ENCODE data around the gene BSND. TPM values are rescaled to one million over a fixed set of nuclear protein-coding genes. Genes with fewer than 3 reads are reported as not detected.

Gene BSND
- total and polyA plus RNA-seq, 9 of the 15 experiments (the other 6 are each of a cell fraction or from before 2014, with no cell fraction given), result not detected

DNA sequence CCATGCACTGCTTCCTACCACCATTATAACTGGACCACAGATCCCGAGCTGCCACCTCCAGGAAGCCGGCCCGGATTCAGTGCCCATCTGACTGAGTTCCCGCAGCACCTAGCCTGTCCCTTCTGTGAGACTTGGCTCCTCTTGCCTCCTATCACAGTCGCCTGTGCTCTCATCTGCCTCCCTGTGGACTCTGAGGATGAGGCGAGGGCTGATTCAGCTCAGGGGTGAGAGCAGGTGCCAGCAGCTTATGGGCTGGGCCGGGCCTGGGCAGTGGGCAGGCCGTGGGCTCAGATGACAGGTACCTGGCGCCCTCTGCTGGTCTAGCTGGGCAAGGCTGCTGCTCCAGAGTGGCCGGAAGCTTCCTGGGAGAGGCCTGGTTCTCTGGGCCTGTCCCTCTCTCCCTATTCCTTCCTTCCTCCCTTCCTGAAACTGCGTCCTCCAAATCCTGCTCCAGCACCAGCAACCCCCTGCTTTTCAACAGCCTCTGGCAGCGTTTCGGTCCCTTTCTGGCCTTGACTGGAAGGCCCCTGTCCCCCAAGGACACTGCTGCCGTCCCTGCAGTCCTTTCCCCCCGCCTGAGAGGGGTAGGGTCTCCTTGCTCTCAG is 23.3 kb downstream of the BSND start (continued):
- TF ChIP-seq TOE1 (IDR thresholded peaks at IDR 0.05; ENCODE audit: borderline replicate concordance) (0 out of 2 replicates have a peak, but pooled peaks have one; percentile 39), TOE1 (CRISPR knock-in tag; IDR thresholded peaks at IDR 0.05; ENCODE audit: borderline replicate concordance, low read depth) (no peak), BACH1 (tag; IDR thresholded peaks at IDR 0.05) (no peak), ATF1 (CRISPR knock-in tag; IDR thresholded peaks at IDR 0.05) (no peak), ATF1 (tag; IDR thresholded peaks at IDR 0.05) (0 out of 2 replicates have a peak, but pooled peaks have one; percentile 21), ZNF232 (CRISPR knock-in tag; IDR thresholded peaks at IDR 0.05) (no peak), ZNF280A (IDR thresholded peaks at IDR 0.05; ENCODE audit: low read depth, partially characterized antibody) (no peak), NFYB (IDR thresholded peaks at IDR 0.05; ENCODE audit: extremely low read depth, insufficient read length) (no peak), NKRF (IDR thresholded peaks at IDR 0.05; ENCODE audit: borderline replicate concordance) (no peak), ARNT (IDR thresholded peaks at IDR 0.05) (peak in 1 of 2 experiments; percentile 25; a peak in 1 of 4 replicates), VEZF1 (CRISPR knock-in tag; IDR thresholded peaks at IDR 0.05) (no peak), EWSR1 (IDR thresholded peaks at IDR 0.05; ENCODE audit: borderline replicate concordance, low read depth, partially characterized antibody) (no peak), MEF2D (tag; conservative IDR thresholded peaks at IDR 0.05; ENCODE audit: low read depth) (no peak)
- TF ChIP-seq, protein P1, sequence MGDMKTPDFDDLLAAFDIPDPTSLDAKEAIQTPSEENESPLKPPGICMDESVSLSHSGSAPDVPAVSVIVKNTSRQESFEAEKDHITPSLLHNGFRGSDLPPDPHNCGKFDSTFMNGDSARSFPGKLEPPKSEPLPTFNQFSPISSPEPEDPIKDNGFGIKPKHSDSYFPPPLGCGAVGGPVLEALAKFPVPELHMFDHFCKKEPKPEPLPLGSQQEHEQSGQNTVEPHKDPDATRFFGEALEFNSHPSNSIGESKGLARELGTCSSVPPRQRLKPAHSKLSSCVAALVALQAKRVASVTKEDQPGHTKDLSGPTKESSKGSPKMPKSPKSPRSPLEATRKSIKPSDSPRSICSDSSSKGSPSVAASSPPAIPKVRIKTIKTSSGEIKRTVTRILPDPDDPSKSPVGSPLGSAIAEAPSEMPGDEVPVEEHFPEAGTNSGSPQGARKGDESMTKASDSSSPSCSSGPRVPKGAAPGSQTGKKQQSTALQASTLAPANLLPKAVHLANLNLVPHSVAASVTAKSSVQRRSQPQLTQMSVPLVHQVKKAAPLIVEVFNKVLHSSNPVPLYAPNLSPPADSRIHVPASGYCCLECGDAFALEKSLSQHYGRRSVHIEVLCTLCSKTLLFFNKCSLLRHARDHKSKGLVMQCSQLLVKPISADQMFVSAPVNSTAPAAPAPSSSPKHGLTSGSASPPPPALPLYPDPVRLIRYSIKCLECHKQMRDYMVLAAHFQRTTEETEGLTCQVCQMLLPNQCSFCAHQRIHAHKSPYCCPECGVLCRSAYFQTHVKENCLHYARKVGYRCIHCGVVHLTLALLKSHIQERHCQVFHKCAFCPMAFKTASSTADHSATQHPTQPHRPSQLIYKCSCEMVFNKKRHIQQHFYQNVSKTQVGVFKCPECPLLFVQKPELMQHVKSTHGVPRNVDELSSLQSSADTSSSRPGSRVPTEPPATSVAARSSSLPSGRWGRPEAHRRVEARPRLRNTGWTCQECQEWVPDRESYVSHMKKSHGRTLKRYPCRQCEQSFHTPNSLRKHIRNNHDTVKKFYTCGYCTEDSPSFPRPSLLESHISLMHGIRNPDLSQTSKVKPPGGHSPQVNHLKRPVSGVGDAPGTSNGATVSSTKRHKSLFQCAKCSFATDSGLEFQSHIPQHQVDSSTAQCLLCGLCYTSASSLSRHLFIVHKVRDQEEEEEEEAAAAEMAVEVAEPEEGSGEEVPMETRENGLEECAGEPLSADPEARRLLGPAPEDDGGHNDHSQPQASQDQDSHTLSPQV (IDR thresholded peaks at IDR 0.05), result 0 out of 2 replicates have a peak, but pooled peaks have one; percentile 42
- TF ChIP-seq, protein P2, sequence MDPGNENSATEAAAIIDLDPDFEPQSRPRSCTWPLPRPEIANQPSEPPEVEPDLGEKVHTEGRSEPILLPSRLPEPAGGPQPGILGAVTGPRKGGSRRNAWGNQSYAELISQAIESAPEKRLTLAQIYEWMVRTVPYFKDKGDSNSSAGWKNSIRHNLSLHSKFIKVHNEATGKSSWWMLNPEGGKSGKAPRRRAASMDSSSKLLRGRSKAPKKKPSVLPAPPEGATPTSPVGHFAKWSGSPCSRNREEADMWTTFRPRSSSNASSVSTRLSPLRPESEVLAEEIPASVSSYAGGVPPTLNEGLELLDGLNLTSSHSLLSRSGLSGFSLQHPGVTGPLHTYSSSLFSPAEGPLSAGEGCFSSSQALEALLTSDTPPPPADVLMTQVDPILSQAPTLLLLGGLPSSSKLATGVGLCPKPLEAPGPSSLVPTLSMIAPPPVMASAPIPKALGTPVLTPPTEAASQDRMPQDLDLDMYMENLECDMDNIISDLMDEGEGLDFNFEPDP (CRISPR knock-in tag; IDR thresholded peaks at IDR 0.05), result no peak
